Ectodermal cell (in vitro differentiated cells): ENCODE data around the gene ADGRL2.

ENCODE experiments used
- H3K27ac ChIP-seq: 2 replicates; pipeline ENCODE4 v1.7.0; 2013; ENCODE audit warnings: mild to moderate bottlenecking, low read depth, low read length; ENCODE audit not compliant: insufficient read depth, poor library complexity, severe bottlenecking
- H3K27me3 ChIP-seq: 2 replicates; pipeline ENCODE4 v1.7.0; 2013; ENCODE audit warnings: mild to moderate bottlenecking, low read length; ENCODE audit not compliant: insufficient read depth, control insufficient read depth, poor library complexity, severe bottlenecking
- H3K36me3 ChIP-seq: one replicate; pipeline ENCODE4 v1.7.0; 2013; ENCODE audit warnings: low read length; ENCODE audit not compliant: control insufficient read depth, insufficient read depth
- H3K4me1 ChIP-seq: one replicate; pipeline ENCODE4 v1.7.0; 2013; ENCODE audit warnings: low read length; ENCODE audit not compliant: control insufficient read depth, insufficient read depth
- H3K4me3 ChIP-seq: 2 replicates; pipeline ENCODE4 v1.7.0; 2013; ENCODE audit warnings: low read depth, low read length, control low read depth; ENCODE audit not compliant: insufficient read depth
- H3K9me3 ChIP-seq: 2 replicates; pipeline ENCODE4 v1.7.0; 2013; ENCODE audit warnings: mild to moderate bottlenecking, low read length, moderate library complexity; ENCODE audit not compliant: control insufficient read depth
- WGBS, 2 experiments: methylation state at CpG; one replicate each; pipeline ENCODE4 v1.1.7; 2013; ENCODE audit warnings: missing lambda C conversion rate in 2 of 2; 5-methylcytosine and 5-hydroxymethylcytosine counted together

ADGRL2 gene

DNA sequence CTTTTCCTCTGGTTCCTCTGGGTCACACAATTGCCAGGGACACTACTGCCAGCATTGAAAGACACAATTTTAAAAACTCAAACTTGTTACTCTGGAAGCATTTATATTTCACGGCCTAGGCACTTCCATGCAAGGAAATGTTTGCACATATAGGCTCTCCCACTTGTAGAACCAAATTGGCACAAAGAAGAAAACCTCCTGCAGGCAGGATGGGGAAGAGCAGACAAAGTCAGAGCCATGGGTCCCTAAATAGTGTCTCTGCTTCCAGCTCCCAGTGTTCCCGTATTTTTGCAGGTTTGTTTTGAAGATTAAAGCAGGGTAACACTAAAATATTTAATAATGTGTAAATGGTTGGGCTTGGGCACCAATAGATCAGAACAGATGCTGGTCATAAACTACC is 19.0 kb upstream of the ADGRL2 start:
- Histone ChIP-seq H3K4me1 (no peaks in the 10 kb centered on the region), H3K9me3 (no peaks in the 10 kb centered on the region), H3K27me3 (no peaks in the 10 kb centered on the region), H3K4me3 (no peak overlapping the region), H3K36me3 (no peaks in the 10 kb centered on the region), H3K27ac (no peak overlapping the region)
- WGBS, 2 experiments: 73 to 86% methylated on average over 2 of the region's 2 CpGs

DNA sequence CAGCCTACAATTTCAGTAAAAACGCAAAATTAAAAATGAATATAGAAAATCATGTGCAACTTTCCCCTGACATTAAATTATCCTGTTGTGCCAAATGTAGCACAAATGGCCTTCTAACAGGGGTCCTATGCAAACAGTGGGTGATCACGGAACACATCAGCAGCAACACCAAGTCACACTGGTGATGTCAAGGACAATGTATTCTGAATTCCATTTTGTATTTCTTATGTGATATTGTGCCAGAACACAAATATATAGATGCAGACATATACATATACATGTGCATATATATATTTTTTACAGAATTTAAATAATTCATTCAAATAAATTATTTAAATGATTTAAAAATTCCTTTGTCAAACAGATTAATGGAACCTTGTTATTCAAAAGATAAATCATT is 8.6 kb upstream of the ADGRL2 start:
- Histone ChIP-seq H3K9me3 (no peaks in the 10 kb centered on the region), H3K36me3 (no peaks in the 10 kb centered on the region), H3K27ac (no peak overlapping the region), H3K27me3 (no peaks in the 10 kb centered on the region), H3K4me1 (no peaks in the 10 kb centered on the region), H3K4me3 (no peak overlapping the region)
- WGBS, 2 experiments: 91 to 100% methylated on average over 2 of the region's 2 CpGs

DNA sequence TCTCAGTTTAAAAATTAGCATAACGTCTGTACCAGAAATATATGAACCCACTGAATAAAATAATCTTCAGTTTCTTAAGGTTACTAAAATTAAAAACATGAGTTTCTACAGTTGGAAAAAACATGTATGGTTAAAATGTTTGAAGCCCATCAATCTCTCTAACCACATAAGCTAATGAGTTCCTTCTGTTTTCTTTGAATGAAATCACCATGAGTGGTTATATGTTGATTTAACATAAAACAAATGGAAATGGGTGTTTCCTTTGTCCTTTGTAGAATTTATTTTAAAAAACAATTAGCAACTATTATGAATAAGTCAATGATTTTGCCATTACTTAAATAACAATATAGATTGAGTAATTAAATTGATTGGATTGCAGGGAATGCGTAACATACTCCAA is 3.0 kb upstream of the ADGRL2 start:
- H3K27me3 ChIP-seq: no peaks in the 10 kb centered on the region
- no peak overlapping the region for H3K4me3 ChIP-seq
- no CpG with 5 or more reads among the region's 2 CpGs for WGBS, 2 experiments
- H3K36me3 ChIP-seq: peaks cover 4% of the 10 kb centered on the region
- H3K4me1 ChIP-seq: peaks cover 13% of the 10 kb centered on the region
- H3K9me3 ChIP-seq: no peaks in the 10 kb centered on the region
- H3K27ac ChIP-seq: no peak overlapping the region

DNA sequence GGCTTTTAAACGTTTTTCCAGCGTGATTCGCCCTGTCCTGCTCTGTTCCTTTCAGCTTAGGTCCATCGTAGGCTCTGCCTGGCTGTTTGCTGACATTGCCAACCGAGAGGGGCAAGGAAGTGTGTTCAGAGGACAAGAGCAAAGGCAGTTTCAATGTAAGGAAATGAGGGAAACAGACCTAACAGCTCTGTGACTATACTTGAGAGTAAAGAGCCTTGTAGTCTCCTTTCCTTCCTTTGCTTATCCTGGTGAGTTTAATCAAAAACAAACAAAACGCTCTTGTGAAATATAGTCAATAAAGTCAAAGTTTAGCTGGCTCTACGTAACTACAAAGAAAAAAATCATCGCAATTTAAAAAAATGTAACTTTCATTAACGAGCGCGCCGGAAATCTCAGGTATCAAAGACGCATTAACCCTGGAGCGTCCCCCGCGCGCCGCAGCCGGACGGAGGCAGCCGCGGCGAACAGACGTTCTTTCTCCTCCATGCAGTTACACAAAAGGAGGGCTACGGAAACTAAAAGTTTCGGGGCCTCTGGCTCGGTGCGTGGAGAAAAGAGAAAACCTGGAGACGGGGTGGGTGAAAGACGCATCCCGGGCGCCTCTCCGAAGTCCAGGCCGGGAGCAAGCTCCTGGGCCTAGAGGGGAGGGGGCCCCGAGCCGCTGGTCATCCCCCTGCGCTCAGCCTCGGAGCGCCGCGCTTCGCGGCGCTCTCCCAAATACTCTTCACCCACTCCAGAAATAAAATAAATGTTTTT is 617 bp upstream of the ADGRL2 start:
- Histone ChIP-seq H3K27me3 (no peaks in the 10 kb centered on the region), H3K36me3 (peaks cover 4% of the 10 kb centered on the region), H3K4me1 (peaks cover 13% of the 10 kb centered on the region), H3K9me3 (no peaks in the 10 kb centered on the region), H3K27ac (peak overlapping the region; percentile 95), H3K4me3 (peak overlapping the region; percentile 96)
- 1% methylated on average over 35 to 43 of the region's 44 CpGs for WGBS, 2 experiments

DNA sequence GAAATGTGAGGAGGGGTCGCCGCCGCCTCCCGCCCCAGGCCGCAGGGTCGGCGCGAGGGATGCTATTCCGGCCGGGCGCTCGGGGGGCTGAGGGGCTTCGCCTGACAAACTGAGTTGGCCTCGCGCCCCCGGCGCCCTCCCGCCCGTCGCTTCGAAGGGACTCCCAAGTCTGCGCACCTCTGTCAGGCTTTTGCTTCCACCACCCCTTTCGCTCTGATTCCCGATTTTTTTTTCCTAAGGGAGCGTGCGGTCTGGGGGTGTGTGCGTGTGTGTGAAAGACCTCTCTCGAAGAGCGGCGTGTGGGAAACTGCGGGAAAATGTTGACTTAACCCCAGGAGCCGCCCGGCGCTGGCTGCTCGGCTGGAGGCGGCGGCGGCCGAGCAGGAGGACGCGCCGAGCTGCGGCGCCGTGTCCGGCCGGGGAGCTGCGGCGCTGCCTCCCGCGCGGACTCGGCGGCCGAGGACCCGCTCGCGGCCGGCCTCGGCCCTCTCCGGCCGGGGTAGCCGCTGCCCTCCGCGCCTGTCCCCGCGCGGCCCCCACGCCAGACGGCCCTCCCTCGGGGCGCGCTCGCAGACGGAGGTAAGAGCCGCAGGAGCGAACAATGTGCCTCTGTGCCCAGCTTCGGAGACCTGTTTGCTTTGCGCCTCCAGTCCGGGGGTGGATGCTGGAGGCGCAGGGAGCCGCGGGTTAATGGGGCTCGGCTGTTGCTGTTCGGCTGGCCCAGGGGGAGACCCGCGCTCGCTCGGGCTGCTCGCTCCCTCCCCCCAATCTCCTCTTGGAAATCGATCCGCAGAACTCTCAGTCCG is 1.1 kb downstream of the ADGRL2 start:
- H3K4me3 ChIP-seq: peak overlapping the region; percentile 96
- H3K27ac ChIP-seq: peak overlapping the region; percentile 95
- WGBS, 2 experiments: 0% methylated on average over 91 to 93 of the region's 93 CpGs
- H3K27me3 ChIP-seq: no peaks in the 10 kb centered on the region
- peaks cover 13% of the 10 kb centered on the region for H3K4me1 ChIP-seq
- no peaks in the 10 kb centered on the region for H3K9me3 ChIP-seq
- H3K36me3 ChIP-seq: peaks cover 4% of the 10 kb centered on the region

DNA sequence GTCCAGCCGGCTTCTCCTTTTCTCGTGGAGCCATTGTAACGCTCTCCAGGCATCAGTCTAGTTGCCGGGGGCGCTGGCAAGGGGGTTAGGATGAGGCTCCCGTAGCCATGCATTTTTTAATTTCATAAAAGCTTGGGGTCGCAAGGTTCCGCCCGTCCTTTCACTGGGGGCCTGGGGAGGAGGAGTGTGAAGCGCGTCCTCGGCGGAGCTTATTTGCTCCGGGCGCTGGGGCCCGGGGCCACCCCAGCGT is 1.6 kb downstream of the ADGRL2 start:
- WGBS, 2 experiments: 1% methylated on average over 17 of the region's 17 CpGs
- Histone ChIP-seq H3K27ac (peak overlapping the region; percentile 95), H3K9me3 (no peaks in the 10 kb centered on the region), H3K27me3 (no peaks in the 10 kb centered on the region), H3K36me3 (peaks cover 4% of the 10 kb centered on the region), H3K4me3 (peak overlapping the region; percentile 96), H3K4me1 (peaks cover 13% of the 10 kb centered on the region)

DNA sequence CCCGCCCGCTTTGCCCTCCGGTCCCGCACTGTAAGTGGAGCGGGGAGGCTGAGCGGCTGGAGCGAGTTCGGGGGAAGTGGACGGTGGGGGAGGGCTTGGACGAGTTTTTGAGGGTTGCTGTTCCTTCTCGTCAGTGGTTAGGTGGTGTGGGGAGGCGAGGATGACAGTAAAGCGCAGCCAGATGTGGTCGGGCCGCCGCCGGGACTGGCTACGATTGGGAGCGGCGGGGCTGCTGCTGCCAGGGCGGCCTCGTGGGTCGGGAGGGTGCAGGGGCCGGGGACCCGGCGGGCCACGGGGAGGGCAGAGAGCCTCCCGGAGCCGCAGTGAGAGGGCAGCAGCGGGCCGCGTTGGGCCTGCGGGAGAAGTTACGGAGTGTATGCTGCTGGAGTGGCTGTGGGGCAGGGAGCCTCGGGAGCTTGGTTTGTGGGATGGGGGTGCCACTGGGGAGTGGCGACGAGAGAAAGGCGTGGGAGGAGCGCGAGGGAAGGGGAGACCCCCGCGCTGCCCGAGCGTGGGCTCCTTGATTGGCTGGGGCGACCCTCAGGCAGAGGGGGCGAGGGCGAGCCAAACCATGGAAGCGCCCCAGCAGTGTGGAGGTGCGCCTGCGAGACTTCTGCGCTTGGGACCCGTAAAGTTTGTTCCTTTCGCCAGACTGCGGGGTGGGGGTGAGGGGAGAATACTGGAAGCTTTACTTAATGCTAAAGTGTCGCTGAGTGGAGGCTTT is 2.1 kb downstream of the ADGRL2 start:
- Histone ChIP-seq H3K4me1 (peaks cover 12% of the 10 kb centered on the region), H3K4me3 (peak overlapping the region; percentile 96), H3K9me3 (no peaks in the 10 kb centered on the region), H3K27me3 (no peaks in the 10 kb centered on the region), H3K36me3 (peaks cover 4% of the 10 kb centered on the region), H3K27ac (peak overlapping the region; percentile 95)
- 0 to 1% methylated on average over 55 of the region's 55 CpGs for WGBS, 2 experiments

DNA sequence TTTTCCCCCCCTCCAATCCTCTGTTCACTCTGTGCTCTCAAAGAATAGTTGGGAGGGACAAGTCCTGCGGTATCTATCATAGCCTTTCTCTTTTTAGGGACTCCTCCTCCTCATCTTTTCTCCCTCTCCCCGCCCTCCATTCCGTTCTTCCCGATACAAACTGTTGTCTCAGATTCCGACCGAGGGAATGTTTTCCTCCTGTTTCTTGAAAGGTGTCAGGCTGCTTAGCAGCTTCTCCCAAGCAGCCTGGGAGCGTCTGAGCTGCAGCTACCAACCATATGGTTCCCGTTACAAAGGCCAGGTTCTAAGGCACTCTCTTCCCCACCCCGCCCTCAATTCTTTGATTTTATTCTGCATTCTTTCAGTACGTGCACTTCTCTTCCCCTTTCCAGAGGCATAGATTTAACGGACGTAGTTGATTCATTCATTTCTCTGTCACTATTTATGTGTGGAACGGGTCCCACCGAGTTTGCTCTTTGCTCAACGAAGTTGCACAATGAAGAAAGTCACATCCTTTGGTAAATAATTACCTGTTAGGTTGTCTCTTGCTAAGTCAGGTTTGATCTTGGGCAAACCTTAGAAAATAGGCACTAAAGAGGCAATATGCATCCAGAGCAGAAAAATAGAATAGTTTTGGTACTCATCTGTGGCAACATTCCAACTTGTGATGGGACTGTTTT is 2.8 kb downstream of the ADGRL2 start:
- 0% methylated on average over 15 of the region's 15 CpGs for WGBS, 2 experiments
- Histone ChIP-seq H3K36me3 (peaks cover 4% of the 10 kb centered on the region), H3K9me3 (no peaks in the 10 kb centered on the region), H3K27ac (peak overlapping the region; percentile 95), H3K4me3 (peak overlapping the region; percentile 96), H3K4me1 (peaks cover 11% of the 10 kb centered on the region), H3K27me3 (no peaks in the 10 kb centered on the region)

DNA sequence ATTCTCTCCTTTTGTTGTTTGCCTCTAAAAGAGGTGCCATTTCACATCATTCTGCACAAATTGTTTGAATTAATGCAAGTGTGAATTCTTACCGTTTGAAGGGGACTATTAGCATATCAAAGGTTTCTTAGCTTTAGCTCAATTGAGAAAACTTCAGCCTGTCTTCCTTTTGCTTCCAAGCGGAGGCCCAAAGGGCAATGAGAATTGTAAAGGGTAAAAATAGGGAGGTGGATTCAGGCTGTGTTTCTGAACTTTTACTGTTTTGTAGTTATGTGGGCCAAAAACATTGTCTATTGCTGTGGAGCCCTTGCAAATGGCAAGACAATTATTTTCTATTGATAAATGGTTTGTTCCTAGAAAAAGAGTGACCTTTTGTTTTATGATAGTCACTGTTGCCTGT is 3.6 kb downstream of the ADGRL2 start:
- H3K27ac ChIP-seq: peak overlapping the region; percentile 95
- H3K36me3 ChIP-seq: peaks cover 4% of the 10 kb centered on the region
- 0% methylated on average over 2 of the region's 2 CpGs for WGBS, 2 experiments
- H3K4me1 ChIP-seq: peaks cover 12% of the 10 kb centered on the region
- no peaks in the 10 kb centered on the region for H3K9me3 ChIP-seq
- peak overlapping the region; percentile 96 for H3K4me3 ChIP-seq
- no peaks in the 10 kb centered on the region for H3K27me3 ChIP-seq
